Lower leg skin (tissue), 3 donors: ENCODE results near the gene CDC25B.

Source experiments
- CTCF ChIP-seq, 3 donors: fragments of 450-650 bp; IDR thresholded peaks; one replicate each; pipeline ENCODE4 v1.5.1; 2016; ENCODE audit warnings: antibody characterized with exemption in 3 of 3, mild to moderate bottlenecking in 3 of 3, moderate library complexity in 2 of 3
- POLR2A ChIP-seq, 2 donors: fragments of 450-650 bp; IDR thresholded peaks; one replicate each; pipeline ENCODE4 v1.6.1; 2016 to 2017; ENCODE audit warnings: antibody characterized with exemption in 2 of 2, mild to moderate bottlenecking in 1 of 2, moderate library complexity in 1 of 2

GRCh38 chr20:3785240-3786125, 10.6 kb upstream of the CDC25B start:
- TF ChIP-seq CTCF (IDR thresholded peaks at IDR 0.05): no peak
- TF ChIP-seq POLR2A (IDR thresholded peaks at IDR 0.05): no peak
